Activated naive CD4-positive, alpha-beta T cell treated with anti-CD3 and anti-CD28 coated beads for 36 hours (primary cell): ENCODE results near the gene NUDT6. TPM values are rescaled to one million over a fixed set of nuclear protein-coding genes. Genes with fewer than 3 reads are reported as not detected.
"Not testable (repeated sequence)": the region's sequence is repeated elsewhere in the genome, so short reads cannot be mapped to it uniquely, and the experiment has no call there.

Experiments used
- CTCF ChIA-PET: fragments of 350-600 bp; sonication (Branson Sonifier 250); formaldehyde crosslinking; loops from one replicate; lab custom pipeline; 2021; ENCODE audit warnings: antibody characterized with exemption; lab: Charles Lee
- DNase-seq: peaks from one replicate; pipeline ENCODE4 v3.0.0-alpha.2; 2020
- H3K27ac Mint-ChIP-seq: one replicate; pipeline ENCODE4 v1.8.0; 2021; ENCODE audit warnings: mild to moderate bottlenecking, mixed read lengths
- H3K27me3 Mint-ChIP-seq: one replicate; pipeline ENCODE4 v1.8.0; 2021; ENCODE audit warnings: low read depth, mixed read lengths
- H3K36me3 Mint-ChIP-seq: one replicate; pipeline ENCODE4 v1.8.0; 2021; ENCODE audit warnings: low read depth, mixed read lengths
- H3K4me1 Mint-ChIP-seq: one replicate; pipeline ENCODE4 v1.8.0; 2021; ENCODE audit warnings: low read depth, mixed read lengths
- H3K4me3 Mint-ChIP-seq: one replicate; pipeline ENCODE4 v1.8.0; 2021; ENCODE audit warnings: mild to moderate bottlenecking, moderate library complexity, mixed read lengths
- H3K9me3 Mint-ChIP-seq: one replicate; pipeline ENCODE4 v1.8.0; 2021; ENCODE audit warnings: mixed read lengths
- intact Hi-C: fragments of 100-400 bp; cut with micrococcal nuclease; formaldehyde crosslinking; loops from one replicate; pipeline ENCODE4 v1.15.1; 2023
- total RNA-seq, 2 experiments: library from RNA; stranded (reverse); gene quantifications; one replicate each; pipeline ENCODE4 v1.2.3, GENCODE V29; 2021

The NUDT6 gene
- total RNA-seq, 2 experiments from 2014 or later = 4.8 to 5.1 TPM

DNA sequence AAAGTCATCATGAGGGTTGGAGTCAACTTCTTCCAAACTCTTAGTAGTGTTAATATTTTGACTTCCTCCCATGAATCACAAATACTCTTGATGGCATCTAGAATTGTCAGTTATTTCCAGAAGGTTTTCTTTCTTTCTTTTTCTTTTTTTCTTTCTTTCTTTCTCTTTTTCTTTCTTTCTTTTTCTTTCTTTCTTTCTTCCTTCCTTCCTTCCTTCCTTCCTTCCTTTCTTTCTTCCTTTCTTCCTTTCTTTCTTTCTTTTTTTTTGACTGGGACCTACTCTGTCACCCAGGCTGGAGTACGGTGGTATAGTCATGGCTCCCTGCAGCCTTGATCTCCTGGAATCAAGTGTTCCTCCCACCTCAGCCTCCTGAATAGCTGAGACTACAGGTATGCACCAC is 78.0 kb downstream of the NUDT6 start:
- H3K4me1 Mint-ChIP-seq, DNase-seq, CTCF ChIA-PET, H3K4me3 Mint-ChIP-seq, H3K27ac Mint-ChIP-seq, H3K27me3 Mint-ChIP-seq, H3K36me3 Mint-ChIP-seq, H3K9me3 Mint-ChIP-seq, intact Hi-C loops: not testable (repeated sequence)

GRCh38 chr4:122842984-122843531 is 79.3 kb downstream of the NUDT6 start:
- no peaks in the 10 kb centered on the region for H3K4me1 Mint-ChIP-seq
- H3K27ac Mint-ChIP-seq = no peak overlapping the region
- DNase-seq = no peak
- CTCF ChIA-PET = no interaction called here
- H3K4me3 Mint-ChIP-seq = no peak overlapping the region
- H3K27me3 Mint-ChIP-seq = peaks cover 5% of the 10 kb centered on the region
- no peaks in the 10 kb centered on the region for H3K36me3 Mint-ChIP-seq
- H3K9me3 Mint-ChIP-seq = no peaks in the 10 kb centered on the region
- intact Hi-C loops = no loop called here

Other genes with a start within 250 kb of the NUDT6 start
- gene BBS12, start 189.9 kb downstream of the NUDT6 start, total RNA-seq = 1 to 10 TPM; 1.7 to 2.2 TPM
- 1 to 10 TPM in 1 of 2 experiments, under 1 TPM in 1; 0.79 to 1.2 TPM for gene FGF2, start 95.8 kb downstream of the NUDT6 start, total RNA-seq